HG03520 (cell line): ENCODE data around the gene LCP1.

Source experiments
- ATAC-seq: cut with Tn5 transposase; IDR thresholded peaks from one replicate; pipeline ENCODE4 v1.9.1; 2021; ENCODE audit warnings: mild to moderate bottlenecking, moderate library complexity; ENCODE audit not compliant: unreplicated experiment

LCP1 gene

GRCh38 chr13:46131705-46132104, 50.3 kb downstream of the LCP1 start:
- no peak for ATAC-seq

- no peak for ATAC-seq
These were observed 51.9 kb downstream of the LCP1 start for GRCh38 chr13:46129955-46130618.

- ATAC-seq: no peak
These were observed 52.9 kb downstream of the LCP1 start for GRCh38 chr13:46129124-46129523.

- no peak for ATAC-seq
These were observed 54.5 kb downstream of the LCP1 start for GRCh38 chr13:46127358-46128023.

GRCh38 chr13:46126552-46127357, 55.2 kb downstream of the LCP1 start:
- ATAC-seq: peak; percentile 64

- ATAC-seq: no peak
These were observed 55.9 kb downstream of the LCP1 start for GRCh38 chr13:46126056-46126455.

GRCh38 chr13:46124967-46125933, 56.7 kb downstream of the LCP1 start:
- ATAC-seq: no peak

DNA sequence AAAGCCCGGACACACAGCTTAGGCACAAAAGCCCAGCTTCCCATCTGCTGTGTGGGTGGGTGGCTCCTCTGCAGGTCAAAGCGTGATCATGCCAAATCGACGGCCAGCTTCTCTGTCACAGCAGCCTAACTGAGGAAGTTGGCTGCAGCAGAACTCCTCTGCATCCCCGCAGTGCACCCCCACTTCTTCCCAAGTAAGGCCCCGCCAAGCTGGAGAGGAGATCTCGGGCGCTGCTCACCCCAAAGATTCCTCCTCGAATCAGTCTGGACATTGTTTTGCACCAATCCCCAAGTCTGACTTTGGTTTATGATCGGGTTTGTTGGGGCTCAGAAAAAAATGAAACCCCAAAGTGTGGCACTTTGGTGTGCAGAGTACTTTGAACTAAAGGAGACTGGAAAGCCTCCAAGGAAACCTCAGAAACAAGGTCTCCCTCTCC, 57.4 kb downstream of the LCP1 start:
- no peak for ATAC-seq

DNA sequence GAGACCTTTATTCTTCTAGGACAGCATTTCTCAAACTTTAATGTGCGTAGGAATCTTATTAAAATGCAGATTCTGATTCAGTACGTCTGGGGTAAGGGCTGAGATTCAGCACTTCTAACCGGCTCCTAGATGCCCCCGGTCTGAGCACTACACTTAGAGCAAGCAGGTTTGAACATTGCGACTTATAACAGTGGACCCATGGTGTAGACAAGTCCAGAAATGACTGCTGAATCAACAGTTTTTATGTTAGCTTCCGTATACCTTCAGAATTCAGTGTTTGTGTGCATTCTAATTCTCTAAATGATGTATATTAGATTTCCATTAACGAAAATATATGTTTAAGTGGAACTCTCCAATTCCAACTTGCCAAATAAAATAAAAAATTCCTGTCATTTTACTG, 59.7 kb downstream of the LCP1 start:
- ATAC-seq: no peak

DNA sequence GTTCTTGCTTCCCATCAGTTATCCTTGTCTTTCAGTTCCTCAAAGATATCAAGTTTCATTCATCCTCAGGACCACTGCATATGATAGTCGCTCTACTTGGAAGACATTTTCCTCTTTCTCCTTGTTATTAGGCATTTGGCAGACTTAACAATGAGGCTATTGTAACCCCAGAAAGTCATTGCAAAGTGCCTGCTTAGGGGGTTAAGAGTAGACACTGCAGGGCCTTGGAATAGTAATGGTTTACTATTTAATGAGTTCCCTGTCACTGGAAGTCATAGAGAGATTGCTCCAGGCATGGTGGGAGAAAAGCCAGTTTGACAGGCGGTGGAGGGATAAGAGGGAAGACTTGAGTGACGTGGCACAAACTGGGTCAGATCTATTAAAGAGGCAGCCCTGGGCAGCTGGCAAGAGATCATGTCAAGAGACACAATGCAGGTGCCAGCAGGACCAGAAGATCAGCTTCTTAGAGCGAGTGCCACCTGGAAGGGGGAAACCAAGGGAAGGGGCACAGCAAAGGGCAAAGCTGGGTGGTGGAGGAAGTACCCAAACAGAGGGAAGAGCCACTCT, 60.3 kb downstream of the LCP1 start:
- no peak for ATAC-seq

GRCh38 chr13:46121033-46121432, 60.9 kb downstream of the LCP1 start:
- ATAC-seq: no peak

DNA sequence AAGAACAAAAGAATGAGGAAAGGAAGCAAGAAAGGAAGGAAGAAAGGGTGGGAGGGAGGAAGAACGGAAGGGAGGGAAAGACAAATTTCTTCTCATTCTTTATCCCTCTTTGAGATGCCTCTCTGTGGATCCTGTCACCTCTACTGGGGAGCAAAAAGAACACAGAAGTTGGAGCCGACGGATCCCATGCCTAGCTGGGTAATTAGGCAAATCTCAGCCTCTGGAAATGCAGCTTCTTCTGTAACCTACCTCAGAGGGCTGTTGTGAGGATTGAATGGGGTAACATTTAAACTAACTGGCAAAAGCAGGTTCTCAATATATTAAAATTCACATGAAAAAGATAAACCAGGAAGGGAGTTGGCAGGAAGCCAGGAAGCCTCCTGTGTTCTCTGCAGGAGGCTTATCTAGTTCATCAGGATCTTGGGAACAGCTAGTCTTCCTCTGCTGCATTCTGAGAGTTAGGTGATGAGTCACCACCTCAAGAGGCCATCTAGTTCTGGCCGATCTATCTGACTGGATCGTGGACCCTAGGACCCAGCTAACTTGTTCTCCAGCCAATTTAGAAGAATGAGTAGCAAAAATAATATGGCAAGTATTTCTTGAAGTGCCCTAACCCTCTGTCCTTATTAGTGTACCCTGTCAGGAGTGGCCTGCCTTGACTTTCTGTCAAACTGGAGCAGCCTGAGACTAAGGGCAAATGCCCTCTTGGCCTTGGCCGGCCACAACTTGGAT, 61.9 kb downstream of the LCP1 start:
- no peak for ATAC-seq

- ATAC-seq: no peak
These were observed 65.1 kb downstream of the LCP1 start for GRCh38 chr13:46116653-46117502.

- ATAC-seq: no peak
These were observed 67.4 kb downstream of the LCP1 start for GRCh38 chr13:46114613-46115012.

- no peak for ATAC-seq
These were observed 68.4 kb downstream of the LCP1 start for GRCh38 chr13:46113596-46113995.

DNA sequence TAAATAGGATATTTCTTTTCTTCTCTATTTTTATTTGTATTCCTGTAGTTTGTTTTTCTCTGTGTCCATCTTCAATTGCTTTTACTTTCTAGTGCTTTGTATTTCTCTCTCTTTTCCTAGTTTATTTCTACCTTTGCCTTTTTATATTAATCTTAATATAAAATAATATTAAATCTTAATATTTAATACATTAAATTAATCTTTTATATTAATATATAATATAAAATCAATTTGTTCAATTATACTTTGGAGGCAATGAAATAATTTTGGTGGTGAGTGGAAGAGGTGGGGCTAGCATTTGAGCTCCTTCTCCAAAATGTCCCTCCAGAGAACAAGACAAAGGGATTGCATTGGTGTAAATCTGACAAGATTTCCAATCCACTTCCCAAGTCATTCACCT, 70.8 kb downstream of the LCP1 start:
- ATAC-seq: no peak

GRCh38 chr13:46109451-46109850, 72.5 kb downstream of the LCP1 start:
- no peak for ATAC-seq

- no peak for ATAC-seq
These were observed 75.1 kb downstream of the LCP1 start for GRCh38 chr13:46106839-46107371.

- no peak for ATAC-seq
These were observed 77.1 kb downstream of the LCP1 start, which contains the start of gene CPB2 for GRCh38 chr13:46104868-46105267. CPB2 (minus strand) TSS chr13:46105033; CDS start chr13:46105009, 24 bp downstream.
